ENCODE results near the gene PIK3R5.

Gene PIK3R5

GRCh38 chr17:8829036-8829941 is 136.2 kb downstream of the PIK3R5 start:
- in situ Hi-C loops (cut with HindIII; ENCODE audit: low pct_ligation_motif_present, low sequenced_read_pairs) = no loop called here
- no peaks in the 10 kb centered on the region for H3K36me3 ChIP-seq (replicated peaks)
- TF ChIP-seq CTCF (IDR thresholded peaks at IDR 0.05; ENCODE audit: low read depth, low read length, missing control alignments) = no peak
- H3K27me3 ChIP-seq (replicated peaks) = no peaks in the 10 kb centered on the region
- H3K4me3 ChIP-seq (ENCODE audit: low read depth, low read length) = no peak overlapping the region
- no peak overlapping the region for H3K27ac ChIP-seq
- no peak for DNase-seq
